Measurements from ENCODE around the gene CDKL5.

DNA sequence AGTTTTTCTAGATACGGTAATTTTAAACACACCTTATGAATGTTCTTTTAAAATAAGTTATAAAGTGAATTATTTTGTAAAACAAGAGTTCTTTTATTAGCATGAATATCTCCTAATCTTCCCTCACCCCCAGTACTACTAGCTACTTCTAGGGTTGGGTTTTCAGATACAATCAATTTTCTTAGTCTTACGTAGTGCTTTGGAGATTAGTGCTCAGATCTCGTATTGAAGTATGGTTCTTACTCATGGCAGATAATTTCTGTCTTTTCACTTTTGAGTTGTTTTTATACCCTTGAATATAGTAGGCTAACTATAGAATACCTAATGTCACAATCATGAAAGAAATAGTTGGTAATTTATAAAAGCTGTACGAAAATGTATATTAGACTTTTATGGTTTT lies 43.2 kb downstream of the CDKL5 start:
- TF ChIP-seq, protein P1, sequence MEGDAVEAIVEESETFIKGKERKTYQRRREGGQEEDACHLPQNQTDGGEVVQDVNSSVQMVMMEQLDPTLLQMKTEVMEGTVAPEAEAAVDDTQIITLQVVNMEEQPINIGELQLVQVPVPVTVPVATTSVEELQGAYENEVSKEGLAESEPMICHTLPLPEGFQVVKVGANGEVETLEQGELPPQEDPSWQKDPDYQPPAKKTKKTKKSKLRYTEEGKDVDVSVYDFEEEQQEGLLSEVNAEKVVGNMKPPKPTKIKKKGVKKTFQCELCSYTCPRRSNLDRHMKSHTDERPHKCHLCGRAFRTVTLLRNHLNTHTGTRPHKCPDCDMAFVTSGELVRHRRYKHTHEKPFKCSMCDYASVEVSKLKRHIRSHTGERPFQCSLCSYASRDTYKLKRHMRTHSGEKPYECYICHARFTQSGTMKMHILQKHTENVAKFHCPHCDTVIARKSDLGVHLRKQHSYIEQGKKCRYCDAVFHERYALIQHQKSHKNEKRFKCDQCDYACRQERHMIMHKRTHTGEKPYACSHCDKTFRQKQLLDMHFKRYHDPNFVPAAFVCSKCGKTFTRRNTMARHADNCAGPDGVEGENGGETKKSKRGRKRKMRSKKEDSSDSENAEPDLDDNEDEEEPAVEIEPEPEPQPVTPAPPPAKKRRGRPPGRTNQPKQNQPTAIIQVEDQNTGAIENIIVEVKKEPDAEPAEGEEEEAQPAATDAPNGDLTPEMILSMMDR (IDR thresholded peaks at IDR 0.05 in 8 of 11, conservative IDR thresholded peaks at IDR 0.05 in 3 of 11): no peak
- no peak for TF ChIP-seq POLR2A (IDR thresholded peaks at IDR 0.05)

Data from spleen (tissue), 7 donors.